GM12874 (cell line): ENCODE measurements around the gene TBXA2R.

Source experiments
- TF ChIP-seq, protein P1 (sequence below): IDR thresholded peaks from 2 replicates; pipeline ENCODE4 v1.5.1; 2011; ENCODE audit warnings: low read depth, mild to moderate bottlenecking, control low read depth, low read length, moderate library complexity; ENCODE audit not compliant: insufficient read depth

Gene TBXA2R

DNA sequence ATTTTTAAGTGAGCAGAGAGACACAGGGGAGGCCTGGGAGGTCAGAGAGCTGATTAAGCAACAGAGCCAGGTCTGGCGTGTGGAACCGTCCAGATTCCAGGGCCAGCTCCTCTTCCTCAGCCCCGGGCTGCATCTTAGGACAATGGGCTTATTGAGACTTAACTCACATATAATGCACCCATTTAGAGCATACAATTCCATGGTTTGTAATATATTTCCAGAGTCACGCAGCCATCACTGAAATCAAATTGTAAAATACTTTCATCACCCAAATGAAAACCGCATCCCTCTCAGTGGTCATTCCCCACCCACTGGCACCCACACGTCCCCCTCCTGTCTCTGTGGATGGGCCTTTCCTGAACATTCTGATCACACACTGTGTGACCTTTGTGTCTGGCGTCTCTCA is 36.1 kb downstream of the TBXA2R start:
- TF ChIP-seq, protein P1, sequence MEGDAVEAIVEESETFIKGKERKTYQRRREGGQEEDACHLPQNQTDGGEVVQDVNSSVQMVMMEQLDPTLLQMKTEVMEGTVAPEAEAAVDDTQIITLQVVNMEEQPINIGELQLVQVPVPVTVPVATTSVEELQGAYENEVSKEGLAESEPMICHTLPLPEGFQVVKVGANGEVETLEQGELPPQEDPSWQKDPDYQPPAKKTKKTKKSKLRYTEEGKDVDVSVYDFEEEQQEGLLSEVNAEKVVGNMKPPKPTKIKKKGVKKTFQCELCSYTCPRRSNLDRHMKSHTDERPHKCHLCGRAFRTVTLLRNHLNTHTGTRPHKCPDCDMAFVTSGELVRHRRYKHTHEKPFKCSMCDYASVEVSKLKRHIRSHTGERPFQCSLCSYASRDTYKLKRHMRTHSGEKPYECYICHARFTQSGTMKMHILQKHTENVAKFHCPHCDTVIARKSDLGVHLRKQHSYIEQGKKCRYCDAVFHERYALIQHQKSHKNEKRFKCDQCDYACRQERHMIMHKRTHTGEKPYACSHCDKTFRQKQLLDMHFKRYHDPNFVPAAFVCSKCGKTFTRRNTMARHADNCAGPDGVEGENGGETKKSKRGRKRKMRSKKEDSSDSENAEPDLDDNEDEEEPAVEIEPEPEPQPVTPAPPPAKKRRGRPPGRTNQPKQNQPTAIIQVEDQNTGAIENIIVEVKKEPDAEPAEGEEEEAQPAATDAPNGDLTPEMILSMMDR: no peak

DNA sequence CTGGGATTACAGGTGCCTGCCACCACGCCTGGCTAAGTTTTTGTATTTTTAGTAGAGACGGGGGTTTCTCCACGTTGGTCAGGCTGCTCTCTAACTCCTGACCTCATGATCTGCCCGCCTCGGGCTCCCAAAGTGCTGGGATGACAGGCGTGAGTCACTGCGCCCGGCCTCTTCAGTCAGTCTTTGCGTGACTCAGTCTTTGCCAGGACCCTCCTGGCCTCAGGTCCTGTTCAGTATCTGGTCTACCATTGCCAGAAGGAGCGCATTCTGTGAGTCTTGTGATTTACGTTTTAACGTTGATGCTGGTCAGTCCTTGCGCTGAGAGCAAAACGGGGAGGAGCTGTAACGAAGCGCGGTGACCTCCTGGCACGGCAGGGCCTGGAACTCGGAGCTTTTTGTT is 41.5 kb downstream of the TBXA2R start:
- TF ChIP-seq, protein P1: no peak

DNA sequence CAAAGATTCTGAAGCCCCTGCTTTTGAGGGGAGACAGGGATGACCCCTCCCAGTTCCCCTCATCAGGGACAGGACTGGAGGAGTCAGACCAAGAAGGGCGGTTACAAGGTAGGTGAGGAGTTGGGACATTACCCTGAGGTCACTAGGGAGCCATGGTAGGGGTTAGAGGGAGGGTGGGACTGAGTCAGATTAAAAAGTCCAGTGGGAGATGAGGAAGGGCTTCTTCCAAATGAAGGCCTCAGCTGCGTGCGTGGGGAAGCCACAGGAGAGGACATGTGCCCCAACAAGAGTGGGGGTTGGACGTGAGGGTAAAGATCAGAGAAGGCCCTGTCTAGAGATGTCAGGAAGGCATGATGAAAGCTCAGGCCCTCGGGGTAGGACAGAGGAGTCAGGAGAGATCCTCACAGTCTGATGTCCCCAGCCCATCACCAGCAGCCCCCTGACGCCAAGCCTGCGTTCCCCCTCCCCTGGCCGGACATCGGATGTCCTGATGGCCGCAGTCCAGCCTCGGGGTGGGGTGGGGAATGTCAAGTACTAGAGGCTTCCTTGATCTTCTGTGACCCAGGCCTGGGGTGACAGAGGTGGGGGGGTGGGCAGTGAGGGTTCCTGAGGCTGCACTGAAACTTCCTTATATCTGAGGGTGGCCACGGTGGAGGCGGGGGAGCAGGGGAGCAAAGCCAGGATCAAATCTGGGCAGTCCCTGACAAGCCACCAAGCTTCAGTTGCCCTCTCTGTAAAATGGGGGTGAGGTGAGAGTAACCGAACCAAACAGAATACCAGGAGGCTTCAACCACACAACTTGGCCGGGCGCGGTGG is 42.8 kb downstream of the TBXA2R start:
- TF ChIP-seq, protein P1: no peak

DNA sequence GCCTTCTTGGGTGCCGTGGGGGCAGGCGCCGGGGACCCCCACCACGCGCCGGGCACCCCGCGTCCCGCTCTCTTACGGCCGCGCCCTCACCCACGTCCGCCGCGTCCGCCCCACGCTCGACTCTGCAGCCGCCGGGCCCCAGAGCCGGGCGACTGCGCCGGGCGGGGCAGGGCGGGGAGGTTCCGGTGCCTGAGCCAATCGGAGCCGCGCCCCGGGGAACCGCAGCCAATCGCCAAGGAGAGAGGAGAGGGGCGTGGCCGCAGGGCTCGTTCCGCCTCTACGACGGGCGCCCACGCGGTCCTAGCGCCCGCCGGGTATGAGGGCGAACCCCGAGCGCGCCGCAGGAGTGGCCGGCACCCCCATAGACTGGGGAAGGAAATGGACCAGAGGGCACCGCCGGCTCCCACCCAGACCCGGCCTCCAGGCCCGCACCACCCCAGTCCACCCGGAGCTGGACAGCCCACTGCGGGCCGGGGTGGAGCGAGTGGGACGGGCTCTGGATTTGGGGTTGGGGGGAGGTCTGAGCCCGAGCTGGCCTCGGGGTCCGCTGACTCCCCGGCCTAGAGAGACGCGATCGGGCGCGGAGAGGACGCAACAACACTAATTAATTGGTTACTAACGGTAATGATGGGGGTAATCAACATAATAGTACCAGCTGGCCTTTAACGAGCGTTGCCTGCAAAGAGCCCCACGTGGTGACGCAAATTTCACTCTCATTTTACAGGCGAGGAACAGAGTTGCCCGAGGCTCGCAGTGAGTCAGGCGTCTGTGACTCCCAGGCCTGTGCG is 49.0 kb downstream of the TBXA2R start, which contains the start of gene MFSD12:
MFSD12 (minus strand) TSS at position 126 of the 788 bp plus-strand sequence. CDS start 183 bp downstream, outside the sequence.
- TF ChIP-seq, protein P1: no peak

DNA sequence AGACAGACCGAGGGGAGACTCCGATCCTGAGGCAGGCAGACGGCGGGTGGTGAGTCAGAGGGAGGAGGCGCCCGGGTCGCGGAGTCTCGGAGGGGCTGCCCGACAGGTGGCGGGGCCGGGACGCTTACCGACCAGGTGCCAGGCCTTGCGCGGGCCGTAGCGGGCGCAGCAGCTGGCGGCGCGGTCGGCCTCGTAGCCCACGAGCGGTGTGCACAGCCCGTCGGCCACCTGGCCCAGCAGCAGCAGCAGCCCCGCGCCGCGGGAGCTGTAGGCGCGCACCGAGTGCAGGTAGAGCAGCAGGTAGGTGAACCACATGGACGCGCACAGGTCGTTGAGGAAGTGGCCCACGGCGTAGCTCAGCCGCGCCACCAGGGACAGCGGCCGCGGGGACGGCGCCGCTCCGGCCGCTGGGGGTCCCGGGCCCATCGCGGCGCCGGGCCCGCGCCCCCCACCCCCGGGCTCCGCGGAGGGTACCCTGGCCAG is 49.7 kb downstream of the TBXA2R start:
- TF ChIP-seq, protein P1: 0 out of 2 replicates have a peak, but pooled peaks have one; percentile 1

DNA sequence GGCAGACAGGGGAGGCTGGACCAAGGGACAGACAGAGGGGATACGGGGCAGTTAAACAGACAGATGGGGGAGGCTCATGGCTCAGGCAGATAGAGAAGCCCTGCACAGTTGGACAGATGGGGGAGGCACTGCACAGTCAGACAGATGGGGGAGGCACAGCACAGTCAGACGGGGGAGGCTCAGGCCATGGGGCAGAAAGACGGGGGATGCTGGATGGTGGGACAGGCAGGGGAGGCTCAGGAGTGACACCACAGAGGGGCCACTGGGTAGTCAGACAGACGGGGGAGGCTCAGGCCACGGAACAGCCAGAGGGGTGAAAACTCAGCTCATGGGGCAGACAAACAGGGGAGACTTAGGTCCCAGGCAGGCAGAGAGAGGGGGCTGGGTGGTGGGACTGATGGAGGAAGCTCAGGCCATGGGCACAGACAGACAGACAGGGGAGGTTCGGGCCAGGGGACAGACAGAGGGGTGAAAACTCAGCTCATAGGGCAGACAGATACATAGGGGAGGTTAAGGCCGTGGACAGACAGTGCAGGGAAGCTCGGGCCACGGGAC is 50.2 kb downstream of the TBXA2R start:
- TF ChIP-seq, protein P1: no peak
